K562 (cell line): ENCODE results near the gene HMOX1. TPM values are rescaled to one million over a fixed set of nuclear protein-coding genes. Genes with fewer than 3 reads are reported as not detected.

Experiments
- CBX8 ChIP-seq: fragments of 200-600 bp; sonication (generic); IDR thresholded peaks from 2 replicates; pipeline ENCODE4 v1.6.1; 2012; ENCODE audit warnings: borderline replicate concordance, mixed run types, low read depth, mild to moderate bottlenecking, moderate library complexity, mixed read lengths, low read length, control low read depth, inconsistent platforms; ENCODE audit not compliant: poor library complexity, severe bottlenecking; ENCODE audit errors: extremely low read depth
- CREM ChIP-seq: IDR thresholded peaks from 2 replicates; pipeline ENCODE4 v1.6.1; 2014; ENCODE audit warnings: antibody characterized with exemption, low read depth
- ELF2 ChIP-seq: fragments of 250-450 bp; sonication (Bioruptor Pico); IDR thresholded peaks from 2 replicates; pipeline ENCODE4 v1.5.0; 2021; ENCODE audit warnings: mild to moderate bottlenecking
- EP300 ChIP-seq: IDR thresholded peaks from 2 replicates; pipeline ENCODE4 v1.6.1; 2012; ENCODE audit warnings: low read length, improper control_type of control experiment
- KDM1A ChIP-seq, 2 experiments: fragments of 450-650 bp; IDR thresholded peaks; 2 replicates each; pipeline ENCODE4 v1.6.1; 2016; ENCODE audit warnings: mild to moderate bottlenecking in 2 of 2
- KDM5B ChIP-seq: fragments of 200-600 bp; sonication (generic); IDR thresholded peaks from 2 replicates; pipeline ENCODE4 v1.6.1; 2012; ENCODE audit warnings: low read depth, mild to moderate bottlenecking, moderate library complexity, low read length, control low read depth, inconsistent platforms; ENCODE audit not compliant: insufficient replicate concordance
- MAZ ChIP-seq, 2 experiments: fragments of 450-650 bp in 1 of 2; sonication (generic) in 1 of 2; formaldehyde crosslinking; IDR thresholded peaks in 1 of 2; conservative IDR thresholded peaks in 1 of 2; 2 replicates each; pipeline versions ENCODE4 v1.4.0 to v1.5.0; 2020; ENCODE audit warnings: mild to moderate bottlenecking in 1 of 2, missing genetic modification reagents in 1 of 2
- NFXL1 ChIP-seq: fragments of 450-650 bp; formaldehyde crosslinking; IDR thresholded peaks from 2 replicates; pipeline ENCODE4 v1.4.0; 2021; ENCODE audit warnings: mild to moderate bottlenecking
- PHB2 ChIP-seq: fragments of 450-650 bp; IDR thresholded peaks from 2 replicates; pipeline ENCODE4 v1.6.1; 2017; ENCODE audit warnings: low read depth
- PURB ChIP-seq: sonication (generic); formaldehyde crosslinking; IDR thresholded peaks from 2 replicates; pipeline ENCODE4 v1.9.0; 2021; ENCODE audit warnings: low read depth, mild to moderate bottlenecking, missing genetic modification reagents
- SIX5 ChIP-seq, 2 experiments: IDR thresholded peaks; 2 replicates each; pipeline ENCODE4 v1.6.1; 2011; ENCODE audit warnings: low read length in 2 of 2, borderline replicate concordance in 1 of 2, low read depth in 1 of 2, mild to moderate bottlenecking in 1 of 2, moderate library complexity in 1 of 2; ENCODE audit not compliant: insufficient read depth in 1 of 2
- SOX6 ChIP-seq: fragments of 450-650 bp; IDR thresholded peaks from 2 replicates; pipeline ENCODE4 v1.6.1; 2014; ENCODE audit warnings: mild to moderate bottlenecking
- TEAD1 ChIP-seq, 2 experiments: fragments of 450-650 bp in 1 of 2; sonication (generic) in 1 of 2; formaldehyde crosslinking; IDR thresholded peaks; 2 replicates each; pipeline versions ENCODE4 v1.4.0 to v1.8.0; 2020 to 2022; ENCODE audit warnings: mild to moderate bottlenecking in 2 of 2, missing genetic modification reagents in 1 of 2
- TOE1 ChIP-seq, 2 experiments: fragments of 450-650 bp in 1 of 2; sonication (generic) in 1 of 2; formaldehyde crosslinking in 1 of 2; IDR thresholded peaks; 2 replicates each; pipeline versions ENCODE4 v1.7.1 to v1.8.0; 2016 to 2022; ENCODE audit warnings: borderline replicate concordance in 2 of 2, mild to moderate bottlenecking in 2 of 2, antibody characterized with exemption in 1 of 2, inconsistent platforms in 1 of 2, low read depth in 1 of 2, missing genetic modification reagents in 1 of 2, moderate library complexity in 1 of 2
- ZNF140 ChIP-seq: fragments of 250-450 bp; sonication (Bioruptor Pico); IDR thresholded peaks from 2 replicates; pipeline ENCODE4 v1.8.0; 2021; ENCODE audit warnings: moderate library complexity, mild to moderate bottlenecking, inconsistent platforms
- polyA plus RNA-seq, 8 experiments: library from polyadenylated mRNA; depleted of rRNA in 4 of 8; stranded (reverse) in 5 of 8; unstranded in 3 of 8; fragments of >200 nt; fragmentation: Nextera tagmentation in 2 of 8; fragmentation: Illumina TruSeq in 1 of 8; extraction: Ambion mirVana in 2 of 8; extraction: Trizol in 1 of 8; gene quantifications; 2 replicates each; pipeline versions ENCODE4 v1.2.1 to v1.2.3, GENCODE V29; 2011 to 2014; ENCODE audit warnings: inconsistent platforms in 1 of 8, missing spikeins in 1 of 8
- total RNA-seq, 7 experiments: library from RNA; depleted of rRNA in 6 of 7; stranded (reverse); fragments of >200 nt in 6 of 7; fragmentation: Illumina TruSeq in 2 of 7; extraction: Trizol in 2 of 7; gene quantifications; 2 replicates each; pipeline versions ENCODE4 v1.2.1 to v1.2.3, GENCODE V29; 2011 to 2021; ENCODE audit warnings: low replicate concordance in 1 of 7
- TF ChIP-seq, protein P1 (sequence below): sonication (generic); formaldehyde crosslinking; IDR thresholded peaks from 2 replicates; pipeline ENCODE4 v1.8.0; 2022; ENCODE audit warnings: missing genetic modification reagents, mild to moderate bottlenecking, borderline replicate concordance
- TF ChIP-seq, protein P2 (sequence below): fragments of 450-650 bp; IDR thresholded peaks from 2 replicates; pipeline ENCODE4 v1.6.1; 2018; ENCODE audit not compliant: partially characterized antibody
- TF ChIP-seq, protein P3 (sequence below): fragments of 250-450 bp; sonication (Bioruptor Pico); IDR thresholded peaks from 2 replicates; pipeline ENCODE4 v1.9.0; 2021; ENCODE audit warnings: mild to moderate bottlenecking
- TF ChIP-seq, protein P4 (sequence below): IDR thresholded peaks from 2 replicates; pipeline ENCODE4 v1.6.1; 2014; ENCODE audit warnings: antibody characterized with exemption

Gene HMOX1
- total and polyA plus RNA-seq, 9 of the 15 experiments (the other 6 are each of a cell fraction or from before 2014, with no cell fraction given) = not detected

DNA sequence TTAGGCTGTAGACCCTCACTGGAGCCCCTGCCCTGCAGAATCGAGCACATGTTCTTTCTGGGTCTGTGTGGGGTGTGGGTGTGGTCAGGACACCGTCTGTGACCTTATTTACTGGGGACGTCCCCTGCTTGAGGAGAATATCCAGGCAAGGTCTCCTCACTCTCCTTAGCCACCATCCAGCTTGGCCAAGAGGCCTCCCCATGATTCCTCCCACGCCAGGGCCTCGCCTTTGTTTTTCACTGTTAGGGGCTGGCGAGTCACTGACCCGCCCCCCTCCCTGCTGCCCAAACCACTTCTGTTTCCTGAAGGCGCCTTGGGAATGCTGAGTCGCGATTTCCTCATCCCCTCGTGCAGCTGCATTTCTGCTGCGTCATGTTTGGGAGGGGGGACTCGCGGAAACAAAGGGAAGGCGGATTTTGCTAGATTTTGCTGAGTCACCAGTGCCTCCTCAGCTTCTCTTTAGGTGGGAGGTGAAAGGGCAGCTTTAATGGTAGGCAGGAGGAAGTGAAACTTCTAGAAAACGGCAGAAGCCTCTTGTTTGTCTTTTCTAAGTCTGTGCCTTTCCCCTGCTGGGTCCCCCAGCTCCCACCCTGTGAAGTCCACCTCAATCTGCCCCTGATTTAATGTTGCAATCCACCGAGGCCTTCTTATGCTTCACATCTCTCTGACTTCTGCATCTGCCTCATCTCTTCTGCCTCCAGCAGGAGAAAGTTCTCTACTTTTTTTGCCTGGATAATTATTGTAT, 4.0 kb upstream of the HMOX1 start (continued):
- TF ChIP-seq, protein P1, sequence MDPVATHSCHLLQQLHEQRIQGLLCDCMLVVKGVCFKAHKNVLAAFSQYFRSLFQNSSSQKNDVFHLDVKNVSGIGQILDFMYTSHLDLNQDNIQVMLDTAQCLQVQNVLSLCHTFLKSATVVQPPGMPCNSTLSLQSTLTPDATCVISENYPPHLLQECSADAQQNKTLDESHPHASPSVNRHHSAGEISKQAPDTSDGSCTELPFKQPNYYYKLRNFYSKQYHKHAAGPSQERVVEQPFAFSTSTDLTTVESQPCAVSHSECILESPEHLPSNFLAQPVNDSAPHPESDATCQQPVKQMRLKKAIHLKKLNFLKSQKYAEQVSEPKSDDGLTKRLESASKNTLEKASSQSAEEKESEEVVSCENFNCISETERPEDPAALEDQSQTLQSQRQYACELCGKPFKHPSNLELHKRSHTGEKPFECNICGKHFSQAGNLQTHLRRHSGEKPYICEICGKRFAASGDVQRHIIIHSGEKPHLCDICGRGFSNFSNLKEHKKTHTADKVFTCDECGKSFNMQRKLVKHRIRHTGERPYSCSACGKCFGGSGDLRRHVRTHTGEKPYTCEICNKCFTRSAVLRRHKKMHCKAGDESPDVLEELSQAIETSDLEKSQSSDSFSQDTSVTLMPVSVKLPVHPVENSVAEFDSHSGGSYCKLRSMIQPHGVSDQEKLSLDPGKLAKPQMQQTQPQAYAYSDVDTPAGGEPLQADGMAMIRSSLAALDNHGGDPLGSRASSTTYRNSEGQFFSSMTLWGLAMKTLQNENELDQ = no peak
- TF ChIP-seq, protein P2, sequence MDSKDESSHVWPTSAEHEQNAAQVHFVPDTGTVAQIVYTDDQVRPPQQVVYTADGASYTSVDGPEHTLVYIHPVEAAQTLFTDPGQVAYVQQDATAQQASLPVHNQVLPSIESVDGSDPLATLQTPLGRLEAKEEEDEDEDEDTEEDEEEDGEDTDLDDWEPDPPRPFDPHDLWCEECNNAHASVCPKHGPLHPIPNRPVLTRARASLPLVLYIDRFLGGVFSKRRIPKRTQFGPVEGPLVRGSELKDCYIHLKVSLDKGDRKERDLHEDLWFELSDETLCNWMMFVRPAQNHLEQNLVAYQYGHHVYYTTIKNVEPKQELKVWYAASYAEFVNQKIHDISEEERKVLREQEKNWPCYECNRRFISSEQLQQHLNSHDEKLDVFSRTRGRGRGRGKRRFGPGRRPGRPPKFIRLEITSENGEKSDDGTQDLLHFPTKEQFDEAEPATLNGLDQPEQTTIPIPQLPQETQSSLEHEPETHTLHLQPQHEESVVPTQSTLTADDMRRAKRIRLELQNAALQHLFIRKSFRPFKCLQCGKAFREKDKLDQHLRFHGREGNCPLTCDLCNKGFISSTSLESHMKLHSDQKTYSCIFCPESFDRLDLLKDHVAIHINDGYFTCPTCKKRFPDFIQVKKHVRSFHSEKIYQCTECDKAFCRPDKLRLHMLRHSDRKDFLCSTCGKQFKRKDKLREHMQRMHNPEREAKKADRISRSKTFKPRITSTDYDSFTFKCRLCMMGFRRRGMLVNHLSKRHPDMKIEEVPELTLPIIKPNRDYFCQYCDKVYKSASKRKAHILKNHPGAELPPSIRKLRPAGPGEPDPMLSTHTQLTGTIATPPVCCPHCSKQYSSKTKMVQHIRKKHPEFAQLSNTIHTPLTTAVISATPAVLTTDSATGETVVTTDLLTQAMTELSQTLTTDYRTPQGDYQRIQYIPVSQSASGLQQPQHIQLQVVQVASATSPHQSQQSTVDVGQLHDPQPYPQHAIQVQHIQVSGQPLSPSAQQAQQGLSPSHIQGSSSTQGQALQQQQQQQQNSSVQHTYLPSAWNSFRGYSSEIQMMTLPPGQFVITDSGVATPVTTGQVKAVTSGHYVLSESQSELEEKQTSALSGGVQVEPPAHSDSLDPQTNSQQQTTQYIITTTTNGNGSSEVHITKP = peak; percentile 51
- TF ChIP-seq CREM (peak; percentile 59), NFXL1 (CRISPR knock-in tag) (no peak), ELF2 (CRISPR knock-in tag) (no peak), TOE1 (IDR thresholded peaks at IDR 0.05; ENCODE audit: borderline replicate concordance) (peak; percentile 83), TOE1 (CRISPR knock-in tag; IDR thresholded peaks at IDR 0.05; ENCODE audit: borderline replicate concordance, low read depth) (no peak), MAZ (CRISPR knock-in tag; conservative IDR thresholded peaks at IDR 0.05 in 1 of 2, IDR thresholded peaks at IDR 0.05 in 1 of 2) (peak; percentile 97 to 99), SIX5 (IDR thresholded peaks at IDR 0.05; ENCODE audit: borderline replicate concordance in 1 of 2, insufficient read depth in 1 of 2, low read depth in 1 of 2, low read length in 2 of 2) (no peak), KDM5B (peak; percentile 45), KDM1A (IDR thresholded peaks at IDR 0.05) (peak; percentile 71 to 76), PURB (CRISPR knock-in tag) (no peak), TEAD1 (CRISPR knock-in tag; IDR thresholded peaks at IDR 0.05) (peak; percentile 23 to 36; a peak in 2 of 4 replicates), EP300 (peak; percentile 84), PHB2 (no peak), SOX6 (peak; percentile 99), CBX8 (no peak), ZNF140 (CRISPR knock-in tag) (no peak)
- TF ChIP-seq, protein P3, sequence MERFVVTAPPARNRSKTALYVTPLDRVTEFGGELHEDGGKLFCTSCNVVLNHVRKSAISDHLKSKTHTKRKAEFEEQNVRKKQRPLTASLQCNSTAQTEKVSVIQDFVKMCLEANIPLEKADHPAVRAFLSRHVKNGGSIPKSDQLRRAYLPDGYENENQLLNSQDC (CRISPR knock-in tag) = no peak
- TF ChIP-seq, protein P4, sequence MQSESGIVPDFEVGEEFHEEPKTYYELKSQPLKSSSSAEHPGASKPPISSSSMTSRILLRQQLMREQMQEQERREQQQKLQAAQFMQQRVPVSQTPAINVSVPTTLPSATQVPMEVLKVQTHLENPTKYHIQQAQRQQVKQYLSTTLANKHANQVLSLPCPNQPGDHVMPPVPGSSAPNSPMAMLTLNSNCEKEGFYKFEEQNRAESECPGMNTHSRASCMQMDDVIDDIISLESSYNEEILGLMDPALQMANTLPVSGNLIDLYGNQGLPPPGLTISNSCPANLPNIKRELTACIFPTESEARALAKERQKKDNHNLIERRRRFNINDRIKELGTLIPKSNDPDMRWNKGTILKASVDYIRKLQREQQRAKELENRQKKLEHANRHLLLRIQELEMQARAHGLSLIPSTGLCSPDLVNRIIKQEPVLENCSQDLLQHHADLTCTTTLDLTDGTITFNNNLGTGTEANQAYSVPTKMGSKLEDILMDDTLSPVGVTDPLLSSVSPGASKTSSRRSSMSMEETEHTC = peak; percentile 82
